DND-41 (cell line): ENCODE results near the gene CAPN2.

Experiments used
- ATAC-seq: fragments of 200-7000 bp; cut with Tn5 transposase; 3 replicates; pipeline ENCODE4 v1.9.1; 2021; ENCODE audit warnings: low read depth; ENCODE audit not compliant: insufficient read depth
- DNase-seq: peaks from one replicate; pipeline ENCODE4 v3.0.0-alpha.2; 2020
- H2AFZ ChIP-seq: 2 replicates; pipeline ENCODE4 v1.6.0; 2012; ENCODE audit warnings: low read depth, low read length
- H3K27ac ChIP-seq: 2 replicates; pipeline ENCODE4 v1.5.1; 2012; ENCODE audit warnings: low read length, inconsistent platforms
- H3K27me3 ChIP-seq: fragments of 200-600 bp; sonication (generic); 2 replicates; pipeline ENCODE4 v1.6.0; 2012; ENCODE audit warnings: low read length, mild to moderate bottlenecking, inconsistent platforms; ENCODE audit not compliant: insufficient read depth, poor library complexity
- H3K36me3 ChIP-seq: 2 replicates; pipeline ENCODE4 v1.5.1; 2012; ENCODE audit warnings: low read length, inconsistent platforms; ENCODE audit not compliant: insufficient read depth
- H3K4me1 ChIP-seq: 2 replicates; pipeline ENCODE4 v1.5.1; 2012; ENCODE audit warnings: mild to moderate bottlenecking, low read length; ENCODE audit not compliant: insufficient read depth
- H3K4me2 ChIP-seq: 2 replicates; pipeline ENCODE4 v1.6.0; 2012; ENCODE audit warnings: mild to moderate bottlenecking, moderate library complexity, low read length, inconsistent platforms; ENCODE audit not compliant: insufficient read depth
- H3K4me3 ChIP-seq, 2 experiments: fragments of 200-600 bp in 1 of 2; shearing (Covaris generic) in 1 of 2; 2 replicates each; pipeline ENCODE4 v1.5.1; 2012 to 2016; ENCODE audit warnings: inconsistent platforms in 2 of 2, low read length in 2 of 2, mild to moderate bottlenecking in 2 of 2, low read depth in 1 of 2, moderate library complexity in 1 of 2
- H3K79me2 ChIP-seq: 2 replicates; pipeline ENCODE4 v1.6.0; 2012; ENCODE audit warnings: low read length, inconsistent platforms; ENCODE audit not compliant: insufficient read depth
- H3K9ac ChIP-seq: 2 replicates; pipeline ENCODE4 v1.6.0; 2012; ENCODE audit warnings: low read depth, mild to moderate bottlenecking, inconsistent platforms, low read length, moderate library complexity
- H3K9me3 ChIP-seq: 2 replicates; pipeline ENCODE4 v1.5.1; 2012; ENCODE audit warnings: low read length, moderate library complexity, mild to moderate bottlenecking, inconsistent platforms; ENCODE audit not compliant: insufficient read depth, severe bottlenecking
- H4K20me1 ChIP-seq: 2 replicates; pipeline ENCODE4 v1.6.0; 2012; ENCODE audit warnings: low read length; ENCODE audit not compliant: insufficient read depth
- CTCF ChIP-seq: IDR thresholded peaks from 2 replicates; pipeline ENCODE4 v1.5.1; 2012; ENCODE audit warnings: borderline replicate concordance, low read length, moderate library complexity, mild to moderate bottlenecking; ENCODE audit not compliant: poor library complexity, severe bottlenecking; ENCODE audit errors: extremely low read depth
- EZH2 ChIP-seq: IDR thresholded peaks from 3 replicates; pipeline ENCODE4 v1.6.1; 2012; ENCODE audit warnings: borderline replicate concordance, low read depth, mild to moderate bottlenecking, moderate library complexity, low read length, inconsistent platforms; ENCODE audit not compliant: severe bottlenecking

Gene CAPN2

GRCh38 chr1:223709598-223709997 is 2.7 kb upstream of the CAPN2 start:
- Histone ChIP-seq H2AFZ (no peak overlapping the region), H3K79me2 (no peaks in the 10 kb centered on the region), H3K27me3 (peaks cover 12% of the 10 kb centered on the region), H3K9me3 (no peaks in the 10 kb centered on the region), H3K27ac (no peak overlapping the region), H4K20me1 (no peaks in the 10 kb centered on the region), H3K36me3 (no peaks in the 10 kb centered on the region), H3K4me3 (no peak overlapping the region), H3K4me2 (no peak overlapping the region), H3K9ac (no peak overlapping the region), H3K4me1 (no peaks in the 10 kb centered on the region)
- ATAC-seq, result no peak
- no peak for DNase-seq
- TF ChIP-seq CTCF, result peak; percentile 31
- no peak for TF ChIP-seq EZH2

GRCh38 chr1:223710179-223711133 is 1.9 kb upstream of the CAPN2 start:
- no peaks in the 10 kb centered on the region for H4K20me1 ChIP-seq
- no peak overlapping the region for H3K4me3 ChIP-seq
- no peaks in the 10 kb centered on the region for H3K79me2 ChIP-seq
- H2AFZ ChIP-seq, result no peak overlapping the region
- no peak overlapping the region for H3K4me2 ChIP-seq
- H3K9me3 ChIP-seq, result no peaks in the 10 kb centered on the region
- no peaks in the 10 kb centered on the region for H3K4me1 ChIP-seq
- H3K36me3 ChIP-seq, result no peaks in the 10 kb centered on the region
- ATAC-seq (no peak), DNase-seq (no peak)
- H3K27me3 ChIP-seq, result peaks cover 17% of the 10 kb centered on the region
- TF ChIP-seq EZH2 (no peak), CTCF (no peak)
- no peak overlapping the region for H3K27ac ChIP-seq
- H3K9ac ChIP-seq, result no peak overlapping the region

- DNase-seq (no peak), ATAC-seq (no peak)
- H4K20me1 ChIP-seq, result no peaks in the 10 kb centered on the region
- no peak overlapping the region for H3K9ac ChIP-seq
- H3K36me3 ChIP-seq, result no peaks in the 10 kb centered on the region
- no peak overlapping the region for H2AFZ ChIP-seq
- peaks cover 16% of the 10 kb centered on the region for H3K27me3 ChIP-seq
- H3K4me2 ChIP-seq, result no peak overlapping the region
- no peak overlapping the region for H3K27ac ChIP-seq
- H3K9me3 ChIP-seq, result no peaks in the 10 kb centered on the region
- no peaks in the 10 kb centered on the region for H3K4me1 ChIP-seq
- H3K4me3 ChIP-seq, result no peak overlapping the region
- no peaks in the 10 kb centered on the region for H3K79me2 ChIP-seq
- TF ChIP-seq CTCF (no peak), EZH2 (no peak)
These were observed 1.2 kb upstream of the CAPN2 start for GRCh38 chr1:223711173-223711572.
